Gastroesophageal sphincter (tissue), 4 donors: Measurements from ENCODE around the gene RMI1. TPM values are rescaled to one million over a fixed set of nuclear protein-coding genes. Genes with fewer than 3 reads are reported as not detected.
"Not testable (repeated sequence)": the region's sequence is repeated elsewhere in the genome, so short reads cannot be mapped to it uniquely, and the experiment has no call there.

Source experiments
- ATAC-seq: fragments of 150-250 bp; one replicate; pipeline ENCODE4 v1.9.1; 2016; ENCODE audit warnings: mild to moderate bottlenecking, moderate library complexity
- H3K27ac ChIP-seq, 4 donors: fragments of 200-600 bp; sonication (generic) in 3 of 4; 1 replicate in 3 of 4; 2 replicates in 1 of 4; pipeline ENCODE4 v1.5.1; 2016 to 2019
- H3K27me3 ChIP-seq: fragments of 200-600 bp; sonication (generic); one replicate; pipeline ENCODE4 v1.5.1; 2019
- H3K36me3 ChIP-seq, 2 donors: fragments of 200-600 bp; sonication (generic); one replicate each; pipeline ENCODE4 v1.5.1; 2019; ENCODE audit warnings: control low read depth in 1 of 2
- H3K4me1 ChIP-seq, 3 donors: fragments of 200-600 bp; sonication (generic); 1 replicate in 2 of 3; 2 replicates in 1 of 3; pipeline ENCODE4 v1.5.1; 2016 to 2019; ENCODE audit warnings: control low read depth in 2 of 3
- H3K4me3 ChIP-seq, 2 donors: fragments of 200-600 bp; sonication (generic); one replicate each; pipeline ENCODE4 v1.5.1; 2019; ENCODE audit warnings: mild to moderate bottlenecking in 1 of 2, moderate library complexity in 1 of 2
- H3K9me3 ChIP-seq, 3 donors: fragments of 200-600 bp; sonication (generic); one replicate each; pipeline ENCODE4 v1.5.1; 2017 to 2019; ENCODE audit warnings: control low read depth in 2 of 3
- EP300 ChIP-seq: sonication (generic); formaldehyde crosslinking; IDR thresholded peaks from one replicate; pipeline ENCODE4 v1.6.1; 2017; ENCODE audit warnings: antibody characterized with exemption, mild to moderate bottlenecking
- POLR2A ChIP-seq, 2 donors: fragments of 450-650 bp; IDR thresholded peaks; one replicate each; pipeline ENCODE4 v1.6.1; 2017; ENCODE audit warnings: antibody characterized with exemption in 2 of 2, mild to moderate bottlenecking in 2 of 2, moderate library complexity in 1 of 2
- POLR2AphosphoS5 ChIP-seq: sonication (generic); formaldehyde crosslinking; IDR thresholded peaks from one replicate; pipeline ENCODE4 v1.6.1; 2017; ENCODE audit warnings: antibody characterized with exemption
- WGBS, 2 donors: methylation state at CpG; one replicate each; pipeline ENCODE4 v1.1.5; 2018; ENCODE audit warnings: low coverage in 1 of 2; 5-methylcytosine and 5-hydroxymethylcytosine counted together
- small RNA-seq, 4 donors: library from RNA; depleted of rRNA; stranded (forward); fragments of <200 nt; gene quantifications; one replicate each; pipeline ENCODE3, GENCODE V24; 2016
- total RNA-seq, 4 donors: library from RNA; depleted of rRNA; stranded (reverse); fragments of >200 nt; gene quantifications; one replicate each; pipeline ENCODE4 v1.1.0, GENCODE V29; 2016
- TF ChIP-seq, protein P1 (sequence below), 4 experiments: fragments of 200-600 bp in 2 of 4; fragments of 450-650 bp in 2 of 4; sonication (generic) in 1 of 4; IDR thresholded peaks; one replicate each; pipeline ENCODE4 v1.5.1; 2017 to 2019; ENCODE audit warnings: antibody characterized with exemption in 4 of 4, mild to moderate bottlenecking in 2 of 4, moderate library complexity in 2 of 4

RMI1 gene
- total RNA-seq, 4 donors from 2014 or later, result 2.8 to 17.6 (median 4.5) TPM

DNA sequence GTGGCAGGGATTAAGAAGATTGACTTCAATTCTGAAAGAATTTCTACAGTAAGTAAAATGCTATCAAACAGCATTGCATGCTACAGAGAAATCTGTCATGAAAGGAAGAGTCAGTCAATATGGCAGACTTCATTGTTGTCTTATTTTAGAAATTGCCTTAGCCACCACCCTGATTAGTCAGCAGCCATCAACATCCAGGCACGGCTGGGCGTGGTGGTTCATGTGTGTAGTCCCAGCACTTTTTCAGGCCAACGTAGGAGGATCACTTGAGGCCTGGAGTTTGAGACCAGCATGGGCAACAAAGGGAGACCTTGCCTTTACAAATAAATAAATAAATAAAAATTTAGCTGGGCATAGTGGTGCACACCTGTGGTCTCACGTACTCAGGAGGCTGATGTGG lies 46.6 kb downstream of the RMI1 start:
- no peak for ATAC-seq
- Histone ChIP-seq H3K4me3 (no peak overlapping the region), H3K9me3 (no peaks in the 10 kb centered on the region), H3K27ac (no peak overlapping the region), H3K4me1 (no peaks in the 10 kb centered on the region), H3K27me3 (no peaks in the 10 kb centered on the region), H3K36me3 (no peaks in the 10 kb centered on the region)
- 83 to 86% methylated on average over 4 of the region's 4 CpGs for WGBS, 2 donors
- TF ChIP-seq POLR2AphosphoS5 (no peak), EP300 (no peak), POLR2A (IDR thresholded peaks at IDR 0.05) (no peak)
- TF ChIP-seq, protein P1, sequence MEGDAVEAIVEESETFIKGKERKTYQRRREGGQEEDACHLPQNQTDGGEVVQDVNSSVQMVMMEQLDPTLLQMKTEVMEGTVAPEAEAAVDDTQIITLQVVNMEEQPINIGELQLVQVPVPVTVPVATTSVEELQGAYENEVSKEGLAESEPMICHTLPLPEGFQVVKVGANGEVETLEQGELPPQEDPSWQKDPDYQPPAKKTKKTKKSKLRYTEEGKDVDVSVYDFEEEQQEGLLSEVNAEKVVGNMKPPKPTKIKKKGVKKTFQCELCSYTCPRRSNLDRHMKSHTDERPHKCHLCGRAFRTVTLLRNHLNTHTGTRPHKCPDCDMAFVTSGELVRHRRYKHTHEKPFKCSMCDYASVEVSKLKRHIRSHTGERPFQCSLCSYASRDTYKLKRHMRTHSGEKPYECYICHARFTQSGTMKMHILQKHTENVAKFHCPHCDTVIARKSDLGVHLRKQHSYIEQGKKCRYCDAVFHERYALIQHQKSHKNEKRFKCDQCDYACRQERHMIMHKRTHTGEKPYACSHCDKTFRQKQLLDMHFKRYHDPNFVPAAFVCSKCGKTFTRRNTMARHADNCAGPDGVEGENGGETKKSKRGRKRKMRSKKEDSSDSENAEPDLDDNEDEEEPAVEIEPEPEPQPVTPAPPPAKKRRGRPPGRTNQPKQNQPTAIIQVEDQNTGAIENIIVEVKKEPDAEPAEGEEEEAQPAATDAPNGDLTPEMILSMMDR (IDR thresholded peaks at IDR 0.05), result no peak

- ATAC-seq, result no peak
- TF ChIP-seq, protein P1 (IDR thresholded peaks at IDR 0.05), result no peak
- TF ChIP-seq POLR2AphosphoS5, result no peak
- no peak for TF ChIP-seq EP300
Measured at GRCh38 chr9:84031534-84031933, 50.9 kb downstream of the RMI1 start.

DNA sequence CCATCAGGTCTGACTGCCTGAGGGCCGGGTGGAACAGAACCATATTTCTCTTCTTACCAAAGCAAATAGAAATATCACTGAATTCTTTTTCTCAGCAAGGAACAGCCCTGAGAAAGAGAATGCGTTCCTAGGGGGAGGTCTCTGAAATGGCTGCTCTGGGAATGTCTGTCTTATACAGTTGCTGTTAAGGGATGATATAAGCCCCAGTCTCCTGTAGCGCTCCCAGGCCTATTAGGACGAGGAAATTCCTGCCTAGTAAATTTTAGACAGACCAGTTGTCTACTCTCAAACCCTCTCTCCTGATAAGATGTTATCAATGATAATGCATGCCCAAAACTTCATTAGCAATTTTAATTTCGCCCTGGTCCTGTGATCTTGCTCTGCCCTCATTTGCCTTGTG lies 61.3 kb downstream of the RMI1 start:
- H3K27ac ChIP-seq, ATAC-seq, H3K4me1 ChIP-seq, H3K4me3 ChIP-seq, H3K36me3 ChIP-seq, H3K27me3 ChIP-seq: not testable (repeated sequence)
- peaks cover 0 to 15% (median 0%) of the 10 kb centered on the region in 3 donors for H3K9me3 ChIP-seq
- 77 to 78% methylated on average over 5 of the region's 5 CpGs for WGBS, 2 donors

More at GRCh38 chr9:84031534-84031933, 50.9 kb downstream of the RMI1 start:
- Histone ChIP-seq H3K9me3 (no peaks in the 10 kb centered on the region), H3K27ac (no peak overlapping the region), H3K4me1 (no peaks in the 10 kb centered on the region), H3K27me3 (no peaks in the 10 kb centered on the region), H3K4me3 (no peak overlapping the region), H3K36me3 (no peaks in the 10 kb centered on the region)
- 86% methylated on average over 2 of the region's 2 CpGs; no CpG with 5 or more reads in 1 of the 2 donors for WGBS, 2 donors

GRCh38 chr9:84045481-84046097 lies 65.0 kb downstream of the RMI1 start:
- no peaks in the 10 kb centered on the region for H3K4me1 ChIP-seq
- ATAC-seq, result no peak
- WGBS, 2 donors, result 83% methylated on average over 4 of the region's 5 CpGs; no CpG with 5 or more reads in 1 of the 2 donors
- no peaks in the 10 kb centered on the region for H3K27me3 ChIP-seq
- H3K27ac ChIP-seq, result no peak overlapping the region
- H3K9me3 ChIP-seq, result peaks cover 0 to 15% (median 0%) of the 10 kb centered on the region in 3 donors
- H3K4me3 ChIP-seq, result no peak overlapping the region
- no peaks in the 10 kb centered on the region for H3K36me3 ChIP-seq
- TF ChIP-seq, protein P1 (IDR thresholded peaks at IDR 0.05), result no peak
- no peak for TF ChIP-seq EP300
- TF ChIP-seq POLR2A (IDR thresholded peaks at IDR 0.05), result no peak
- TF ChIP-seq POLR2AphosphoS5, result no peak

Small RNAs within 50 kb of the gene (small RNA-seq; reads per million reads assigned to genes)
- gene RF00019, result 0 reads per million in 4 donors

Other genes with a start within 250 kb of the RMI1 start
- 10 to 100 TPM; 12.9 to 17.6 (median 15.1) TPM for gene GKAP1, start 163.0 kb upstream of the RMI1 start, total RNA-seq
- gene KIF27, start 59.4 kb upstream of the RMI1 start, total RNA-seq, result 1 to 10 TPM; 3.9 to 6.9 (median 5.6) TPM
- 100 to 1,000 TPM; 493 to 609 (median 561) TPM for gene HNRNPK, start 590 bp upstream of the RMI1 start, total RNA-seq